GM18502 (cell line): ENCODE data around the gene TMEM88.
A peak's percentile ranks its signal among the peaks of the same experiment; 100 is the strongest.

Experiments
- ATAC-seq: cut with Tn5 transposase; IDR thresholded peaks from one replicate; pipeline ENCODE4 v1.9.1; 2021; ENCODE audit warnings: mild to moderate bottlenecking; ENCODE audit not compliant: unreplicated experiment, poor library complexity

The TMEM88 gene

GRCh38 chr17:7842380-7843256, 12.2 kb upstream of the TMEM88 start:
- ATAC-seq: peak; percentile 41

GRCh38 chr17:7843257-7843535, 11.7 kb upstream of the TMEM88 start:
- ATAC-seq: peak; percentile 7

- ATAC-seq: peak; percentile 26
Observed at GRCh38 chr17:7843536-7844291, 11.2 kb upstream of the TMEM88 start.

- peak; percentile 51 for ATAC-seq
Observed at GRCh38 chr17:7844292-7845154, 10.3 kb upstream of the TMEM88 start.

GRCh38 chr17:7845359-7846062, 9.4 kb upstream of the TMEM88 start:
- ATAC-seq: no peak

- ATAC-seq: no peak
Observed at GRCh38 chr17:7846063-7846735, 8.7 kb upstream of the TMEM88 start.

- ATAC-seq: no peak
Observed at GRCh38 chr17:7846765-7847661, 7.9 kb upstream of the TMEM88 start.

GRCh38 chr17:7848131-7848579, 6.7 kb upstream of the TMEM88 start:
- no peak for ATAC-seq

GRCh38 chr17:7848739-7849129, 6.1 kb upstream of the TMEM88 start:
- ATAC-seq: no peak

GRCh38 chr17:7849130-7849750, 5.6 kb upstream of the TMEM88 start:
- no peak for ATAC-seq

GRCh38 chr17:7849751-7850504, 4.9 kb upstream of the TMEM88 start:
- ATAC-seq: no peak

- ATAC-seq: no peak
Observed at GRCh38 chr17:7850701-7851437, 4.0 kb upstream of the TMEM88 start.

GRCh38 chr17:7851438-7852261, 3.2 kb upstream of the TMEM88 start:
- ATAC-seq: peak; percentile 67

GRCh38 chr17:7852262-7852670, 2.6 kb upstream of the TMEM88 start:
- no peak for ATAC-seq

GRCh38 chr17:7852919-7853690, 1.8 kb upstream of the TMEM88 start:
- ATAC-seq: no peak
